Embryonic facial prominence (tissue), 1 donor: ENCODE data around the gene USP26.
A peak's percentile ranks its signal among the peaks of the same experiment; 100 is the strongest.
"Not testable (repeated sequence)": the region's sequence is repeated elsewhere in the genome, so short reads cannot be mapped to it uniquely, and the experiment has no call there.

Source experiments
- DNase-seq: peaks from one replicate; pipeline ENCODE4 v3.0.0-alpha.2; 2016; ENCODE audit errors: extremely low spot score

The USP26 gene, protein sequence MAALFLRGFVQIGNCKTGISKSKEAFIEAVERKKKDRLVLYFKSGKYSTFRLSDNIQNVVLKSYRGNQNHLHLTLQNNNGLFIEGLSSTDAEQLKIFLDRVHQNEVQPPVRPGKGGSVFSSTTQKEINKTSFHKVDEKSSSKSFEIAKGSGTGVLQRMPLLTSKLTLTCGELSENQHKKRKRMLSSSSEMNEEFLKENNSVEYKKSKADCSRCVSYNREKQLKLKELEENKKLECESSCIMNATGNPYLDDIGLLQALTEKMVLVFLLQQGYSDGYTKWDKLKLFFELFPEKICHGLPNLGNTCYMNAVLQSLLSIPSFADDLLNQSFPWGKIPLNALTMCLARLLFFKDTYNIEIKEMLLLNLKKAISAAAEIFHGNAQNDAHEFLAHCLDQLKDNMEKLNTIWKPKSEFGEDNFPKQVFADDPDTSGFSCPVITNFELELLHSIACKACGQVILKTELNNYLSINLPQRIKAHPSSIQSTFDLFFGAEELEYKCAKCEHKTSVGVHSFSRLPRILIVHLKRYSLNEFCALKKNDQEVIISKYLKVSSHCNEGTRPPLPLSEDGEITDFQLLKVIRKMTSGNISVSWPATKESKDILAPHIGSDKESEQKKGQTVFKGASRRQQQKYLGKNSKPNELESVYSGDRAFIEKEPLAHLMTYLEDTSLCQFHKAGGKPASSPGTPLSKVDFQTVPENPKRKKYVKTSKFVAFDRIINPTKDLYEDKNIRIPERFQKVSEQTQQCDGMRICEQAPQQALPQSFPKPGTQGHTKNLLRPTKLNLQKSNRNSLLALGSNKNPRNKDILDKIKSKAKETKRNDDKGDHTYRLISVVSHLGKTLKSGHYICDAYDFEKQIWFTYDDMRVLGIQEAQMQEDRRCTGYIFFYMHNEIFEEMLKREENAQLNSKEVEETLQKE

GRCh38 chrX:133097031-133097430, at the start of gene USP26:
USP26 (minus strand) TSS chrX:133097109; CDS start chrX:133028220, 68,889 bp downstream.
- DNase-seq = no peak

DNA sequence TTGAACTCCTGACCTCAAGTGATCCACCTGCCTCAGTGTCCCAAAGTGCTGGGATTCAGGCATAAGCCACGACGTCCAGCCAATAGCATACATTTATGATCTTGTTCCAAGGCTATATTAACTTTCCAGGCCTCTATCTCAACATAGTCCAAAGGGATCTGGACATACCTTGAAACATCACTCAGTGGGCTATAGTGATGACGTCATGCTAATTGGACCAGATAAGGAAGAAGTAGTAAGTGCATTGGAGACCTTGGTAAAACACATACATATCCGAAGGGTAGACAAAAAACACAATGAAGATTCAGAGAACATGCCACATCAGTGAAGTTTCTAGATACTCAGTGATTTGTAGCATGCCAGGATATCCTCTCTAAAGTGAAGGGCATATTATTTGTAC, 37.4 kb upstream of the USP26 start:
- no peak for DNase-seq

- no peak for DNase-seq
These were observed 23.5 kb upstream of the USP26 start for GRCh38 chrX:133120406-133120805.

- DNase-seq = no peak
These were observed 2.7 kb downstream of the USP26 start for GRCh38 chrX:133094098-133094731.

GRCh38 chrX:133090236-133090809, 6.6 kb downstream of the USP26 start:
- DNase-seq = peak; percentile 6

- no peak for DNase-seq
These were observed 7.5 kb downstream of the USP26 start for GRCh38 chrX:133089411-133089810.

DNA sequence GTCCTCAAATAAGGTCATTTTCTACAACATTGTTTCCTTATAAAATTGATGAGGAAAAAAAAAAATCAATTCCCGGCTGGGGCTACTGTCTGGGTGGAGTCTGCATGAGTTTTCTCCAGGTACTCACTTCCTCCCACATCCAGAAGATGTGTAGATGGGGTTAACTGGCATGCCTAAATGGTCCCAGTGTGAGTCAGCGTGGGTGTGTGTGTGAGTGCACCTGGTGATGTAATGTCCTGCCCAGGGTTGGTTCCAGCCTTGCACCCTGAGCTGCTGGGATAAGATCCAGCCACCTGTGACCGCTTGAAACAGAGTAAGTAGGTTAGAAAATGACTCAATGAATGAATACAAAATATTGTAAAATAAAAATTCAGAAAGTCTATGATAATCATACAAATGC, 11.1 kb downstream of the USP26 start:
- DNase-seq = no peak

GRCh38 chrX:133085056-133085455, 11.9 kb downstream of the USP26 start:
- DNase-seq = not testable (repeated sequence)

DNA sequence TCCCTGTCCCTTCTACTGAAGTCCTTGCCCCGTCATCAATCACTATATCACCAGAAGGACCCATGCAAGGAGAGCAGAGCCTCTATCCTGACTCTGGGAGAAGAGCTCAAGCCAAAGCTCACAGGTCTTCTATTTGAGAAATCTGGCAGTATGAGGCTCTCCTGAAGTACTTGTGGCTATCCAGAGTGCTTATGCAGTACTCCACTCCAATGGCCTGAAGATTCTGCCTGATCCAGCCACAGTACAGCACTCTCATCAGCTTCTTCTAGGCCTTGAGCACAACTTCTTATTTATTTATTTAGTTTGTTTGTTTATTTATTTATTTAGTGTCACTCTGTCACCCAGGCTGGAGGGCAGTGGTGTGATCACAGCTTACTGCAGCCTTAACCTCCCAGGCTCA, 13.0 kb downstream of the USP26 start:
- DNase-seq = no peak

GRCh38 chrX:133081990-133082389, 14.9 kb downstream of the USP26 start:
- no peak for DNase-seq

DNA sequence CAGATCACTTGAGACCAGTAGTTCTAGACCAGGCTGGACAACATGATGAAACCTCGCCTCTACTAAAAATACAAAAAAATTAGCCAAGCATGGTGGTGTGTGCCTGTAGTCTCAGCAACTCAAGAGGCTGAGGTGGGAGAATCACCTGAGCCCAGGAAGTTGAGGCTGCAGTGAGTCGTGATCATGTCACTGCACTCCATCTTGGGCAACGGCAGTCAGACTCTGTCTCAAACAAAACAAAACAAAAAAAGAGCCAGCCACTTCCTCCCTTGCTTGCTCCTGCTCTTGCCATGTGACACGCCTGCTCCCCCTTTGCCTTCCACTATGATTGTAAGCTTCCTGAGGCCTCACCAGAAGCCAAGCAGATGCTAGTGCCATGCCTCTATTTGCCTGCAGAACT, 19.1 kb downstream of the USP26 start:
- DNase-seq = not testable (repeated sequence)

DNA sequence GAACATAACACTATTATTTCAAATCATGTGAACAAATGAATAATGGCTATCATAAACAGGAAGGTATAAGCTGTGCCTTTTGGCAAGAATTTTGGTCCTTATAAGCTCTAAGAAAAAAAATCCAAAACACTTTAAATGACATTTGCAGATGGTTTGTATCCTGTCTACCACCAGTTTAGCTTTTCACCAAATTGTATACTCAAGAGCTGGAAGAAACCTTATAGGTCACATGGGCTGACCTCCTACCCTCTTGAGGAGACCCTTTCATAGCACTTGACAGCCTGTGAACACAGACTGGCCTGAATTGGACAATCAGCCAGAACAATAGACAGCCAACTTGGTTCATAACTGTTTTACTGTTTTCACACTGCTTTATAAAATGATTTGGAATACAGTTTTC, 24.3 kb downstream of the USP26 start:
- DNase-seq = no peak

DNA sequence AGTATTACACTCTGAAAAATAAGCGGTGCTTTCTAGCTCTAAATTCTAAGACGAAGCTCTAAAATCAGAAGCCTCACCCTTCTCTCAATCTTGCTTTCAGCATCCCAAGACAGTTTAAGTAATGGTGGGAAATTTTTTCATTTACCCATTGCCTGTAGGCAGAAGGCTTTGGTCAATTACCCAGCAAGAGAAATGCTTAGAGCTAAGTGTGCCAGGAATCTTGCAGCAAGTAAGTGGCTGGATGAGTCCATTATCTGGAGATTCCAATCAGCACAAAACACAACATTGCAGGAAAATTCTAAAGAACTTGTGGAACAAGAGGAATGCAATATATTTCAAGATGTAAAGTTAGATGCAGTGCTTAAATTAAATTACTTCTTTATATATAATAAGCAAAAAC, 28.4 kb downstream of the USP26 start:
- no peak for DNase-seq

DNA sequence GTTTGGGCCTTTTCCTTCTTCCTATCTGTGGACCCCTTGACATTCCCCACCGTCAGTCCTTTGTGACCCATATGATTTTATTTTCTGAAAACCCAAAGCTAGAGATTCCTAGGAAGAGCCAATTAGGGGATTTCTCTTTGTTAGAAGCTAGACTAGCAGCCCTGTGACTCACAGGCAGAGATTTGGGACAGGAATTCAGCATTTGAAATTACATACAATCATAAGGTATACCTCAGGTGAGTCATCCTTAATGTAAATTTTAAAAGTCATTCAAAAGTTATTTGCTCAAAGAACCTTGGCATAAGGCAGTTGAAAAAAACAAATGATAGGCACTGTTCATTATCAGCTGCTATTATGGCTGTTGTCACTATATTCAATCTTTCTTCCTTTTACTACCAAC, 40.6 kb downstream of the USP26 start:
- DNase-seq = no peak

DNA sequence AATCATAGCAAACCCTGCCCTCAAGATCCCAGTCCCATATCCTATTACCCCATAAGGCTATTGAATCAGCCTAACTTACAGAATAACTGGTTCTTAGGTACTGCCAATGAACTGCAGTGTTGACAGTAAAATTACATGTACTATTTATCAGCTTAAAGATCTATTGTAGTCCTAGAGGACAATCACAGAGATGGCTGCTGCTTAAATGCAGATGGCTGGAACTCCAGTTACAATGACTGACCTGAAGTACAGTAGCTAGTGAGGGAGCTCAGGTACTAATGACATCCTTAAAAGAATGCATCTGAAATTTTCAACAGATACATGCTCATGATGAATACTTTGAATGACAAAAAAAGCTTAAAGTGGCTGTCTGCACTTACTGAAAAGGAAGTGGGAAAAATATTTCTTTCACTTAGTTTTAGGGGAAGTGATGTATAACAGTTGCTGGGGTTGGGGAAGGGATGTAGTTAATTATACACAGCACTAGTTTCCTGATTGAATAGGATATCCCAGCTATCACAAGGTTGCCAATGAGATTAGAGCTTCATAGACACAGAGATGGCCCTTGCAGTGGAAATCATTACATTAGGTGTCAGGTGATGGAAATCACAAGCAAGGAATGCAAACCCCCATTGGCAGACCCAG, 42.0 kb downstream of the USP26 start:
- no peak for DNase-seq

DNA sequence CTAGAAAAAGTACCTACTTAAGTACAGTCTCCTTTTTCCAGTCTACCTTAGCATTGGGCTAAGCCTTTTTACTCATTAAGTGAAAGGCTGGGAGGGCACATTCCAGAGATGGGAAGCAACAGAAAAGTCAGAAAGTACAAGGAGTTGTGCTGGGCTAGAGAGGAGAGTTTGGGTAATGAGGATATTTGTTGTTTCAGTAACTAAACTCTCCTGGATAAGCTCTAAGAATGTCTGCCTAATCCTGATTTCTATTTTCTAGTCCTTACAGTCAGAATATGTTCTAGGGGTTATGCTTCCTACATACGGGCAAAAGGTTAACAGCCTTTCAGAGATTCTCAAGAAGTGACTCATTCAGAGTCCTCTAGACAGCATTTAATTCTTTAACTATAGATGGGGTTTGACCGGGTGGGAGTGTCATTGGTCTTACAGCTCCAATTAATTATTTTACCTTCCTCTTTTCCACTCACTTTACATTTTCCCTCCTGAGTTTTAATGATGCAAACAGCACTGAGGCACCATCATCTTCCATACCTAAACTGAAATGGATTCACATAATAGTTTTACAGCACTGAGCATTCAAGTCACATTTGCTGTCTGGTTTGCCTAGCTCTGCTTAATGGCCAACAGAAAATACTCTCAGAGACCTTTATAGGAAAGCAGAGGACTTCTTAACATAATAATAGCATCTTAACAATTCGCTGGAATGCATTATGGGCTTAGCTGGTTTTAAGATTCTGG, 42.9 kb downstream of the USP26 start:
- DNase-seq = no peak

DNA sequence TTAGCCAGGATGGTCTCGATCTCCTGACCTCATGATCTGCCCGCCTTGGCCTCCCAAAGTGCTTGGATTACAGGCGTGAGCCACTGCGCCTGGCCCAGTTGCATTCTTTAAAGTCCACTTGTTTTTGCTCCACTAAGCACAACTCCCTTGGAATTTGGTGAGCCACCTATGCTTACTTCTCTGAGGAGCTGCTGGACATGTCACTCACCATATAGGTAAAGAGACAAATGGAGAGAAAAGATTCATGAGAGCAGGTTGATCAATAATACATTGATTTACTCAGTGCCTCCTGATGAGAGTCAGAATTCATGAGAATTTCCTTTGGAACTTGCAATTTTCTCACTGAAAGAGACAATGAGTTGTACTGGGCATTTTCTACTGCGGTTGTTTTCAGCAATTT, 48.2 kb downstream of the USP26 start:
- no peak for DNase-seq

DNA sequence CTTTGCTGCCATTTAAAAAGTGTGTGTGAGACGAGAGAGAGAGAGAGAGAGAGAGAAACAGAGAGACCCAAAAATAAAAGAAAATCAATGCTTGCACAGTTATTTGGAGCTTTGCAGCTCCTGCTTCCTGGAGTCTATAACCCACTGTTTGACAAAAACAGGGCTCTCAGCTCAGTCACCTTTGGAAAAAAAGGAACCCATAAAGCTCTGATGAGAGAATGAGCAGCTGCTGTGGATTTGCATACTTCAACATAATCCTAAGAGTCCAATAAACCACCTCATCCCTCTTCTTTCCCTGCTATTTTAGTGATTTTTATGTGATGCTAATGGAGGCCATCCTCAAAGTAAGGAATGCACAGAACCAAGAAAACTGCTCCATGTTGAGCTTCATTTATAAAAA, 50.3 kb downstream of the USP26 start:
- no peak for DNase-seq

DNA sequence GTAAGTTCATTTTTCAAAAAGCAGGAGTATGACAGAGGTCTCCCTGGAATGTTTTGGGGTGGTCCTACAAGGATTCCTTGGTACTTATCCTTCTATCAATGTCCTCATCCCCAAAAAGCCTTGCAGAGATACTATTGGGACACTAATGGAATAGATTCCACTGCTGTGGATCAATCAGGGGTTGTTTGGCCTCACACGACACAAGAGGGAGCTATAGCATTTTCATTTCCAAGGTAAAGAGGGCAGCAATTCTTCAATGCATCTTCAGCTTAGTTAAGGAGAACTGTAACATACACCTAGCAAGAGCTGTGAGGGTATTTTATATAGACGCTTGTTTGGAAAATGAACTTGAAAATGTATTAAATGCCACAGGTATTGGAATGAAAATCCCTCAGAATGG, 50.9 kb downstream of the USP26 start:
- no peak for DNase-seq

- not testable (repeated sequence) for DNase-seq
These were observed 52.6 kb downstream of the USP26 start for GRCh38 chrX:133044145-133044786.
